Epithelial cell of esophagus (primary cell): ENCODE data around the gene UPF3A.

Experiments used
- DNase-seq: peaks from one replicate; pipeline ENCODE4 v3.0.0; 2010; ENCODE audit warnings: low read depth
- H3K4me3 ChIP-seq: 2 replicates; pipeline ENCODE4 v1.5.1; 2011; ENCODE audit warnings: mild to moderate bottlenecking, low read length, control low read depth
- TF ChIP-seq, protein P1 (sequence below): IDR thresholded peaks from 2 replicates; pipeline ENCODE4 v1.5.1; 2011; ENCODE audit warnings: low read depth, mild to moderate bottlenecking, low read length, control low read depth, inconsistent platforms; ENCODE audit not compliant: insufficient read depth; ENCODE audit errors: missing control alignments

UPF3A gene

DNA sequence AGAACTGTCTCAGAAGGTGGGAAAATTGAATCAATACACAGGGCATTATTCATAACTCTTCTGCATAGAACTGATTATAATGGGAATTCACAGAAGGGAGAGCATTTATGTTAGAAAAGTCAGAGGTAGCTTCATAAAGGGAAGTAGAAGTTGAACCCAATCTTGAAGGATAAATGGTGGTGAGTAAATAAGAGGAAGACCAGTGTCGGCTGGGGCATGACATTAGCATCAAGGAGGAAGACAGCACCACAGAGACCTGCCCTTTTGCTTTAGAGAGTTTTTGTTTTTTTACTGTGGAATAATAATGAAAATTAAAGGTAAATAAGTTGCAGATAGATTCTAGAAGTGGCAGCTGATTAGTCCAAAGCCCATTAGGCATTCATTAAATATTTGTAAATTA, 24.9 kb upstream of the UPF3A start:
- DNase-seq, result no peak
- TF ChIP-seq, protein P1, sequence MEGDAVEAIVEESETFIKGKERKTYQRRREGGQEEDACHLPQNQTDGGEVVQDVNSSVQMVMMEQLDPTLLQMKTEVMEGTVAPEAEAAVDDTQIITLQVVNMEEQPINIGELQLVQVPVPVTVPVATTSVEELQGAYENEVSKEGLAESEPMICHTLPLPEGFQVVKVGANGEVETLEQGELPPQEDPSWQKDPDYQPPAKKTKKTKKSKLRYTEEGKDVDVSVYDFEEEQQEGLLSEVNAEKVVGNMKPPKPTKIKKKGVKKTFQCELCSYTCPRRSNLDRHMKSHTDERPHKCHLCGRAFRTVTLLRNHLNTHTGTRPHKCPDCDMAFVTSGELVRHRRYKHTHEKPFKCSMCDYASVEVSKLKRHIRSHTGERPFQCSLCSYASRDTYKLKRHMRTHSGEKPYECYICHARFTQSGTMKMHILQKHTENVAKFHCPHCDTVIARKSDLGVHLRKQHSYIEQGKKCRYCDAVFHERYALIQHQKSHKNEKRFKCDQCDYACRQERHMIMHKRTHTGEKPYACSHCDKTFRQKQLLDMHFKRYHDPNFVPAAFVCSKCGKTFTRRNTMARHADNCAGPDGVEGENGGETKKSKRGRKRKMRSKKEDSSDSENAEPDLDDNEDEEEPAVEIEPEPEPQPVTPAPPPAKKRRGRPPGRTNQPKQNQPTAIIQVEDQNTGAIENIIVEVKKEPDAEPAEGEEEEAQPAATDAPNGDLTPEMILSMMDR, result no peak
- no peak overlapping the region for H3K4me3 ChIP-seq

DNA sequence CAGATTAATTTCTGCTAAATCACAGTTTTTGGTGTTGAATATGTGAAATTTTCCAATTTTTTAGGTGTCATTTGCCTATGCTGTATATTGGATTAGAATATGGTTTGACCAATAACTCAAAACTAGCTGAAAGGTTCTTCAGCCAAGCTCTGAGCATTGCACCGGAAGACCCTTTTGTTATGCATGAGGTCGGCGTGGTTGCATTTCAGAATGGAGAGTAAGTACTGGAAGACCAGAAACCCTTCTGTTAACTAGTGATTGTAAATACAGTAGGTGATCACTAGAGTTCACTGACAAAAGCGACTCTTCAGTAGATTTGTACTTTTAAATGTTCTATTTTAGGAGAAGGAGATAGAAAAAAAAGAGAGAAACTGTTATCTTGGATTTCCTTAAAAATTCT, 24.4 kb upstream of the UPF3A start:
- TF ChIP-seq, protein P1, result no peak
- DNase-seq, result no peak
- no peak overlapping the region for H3K4me3 ChIP-seq

DNA sequence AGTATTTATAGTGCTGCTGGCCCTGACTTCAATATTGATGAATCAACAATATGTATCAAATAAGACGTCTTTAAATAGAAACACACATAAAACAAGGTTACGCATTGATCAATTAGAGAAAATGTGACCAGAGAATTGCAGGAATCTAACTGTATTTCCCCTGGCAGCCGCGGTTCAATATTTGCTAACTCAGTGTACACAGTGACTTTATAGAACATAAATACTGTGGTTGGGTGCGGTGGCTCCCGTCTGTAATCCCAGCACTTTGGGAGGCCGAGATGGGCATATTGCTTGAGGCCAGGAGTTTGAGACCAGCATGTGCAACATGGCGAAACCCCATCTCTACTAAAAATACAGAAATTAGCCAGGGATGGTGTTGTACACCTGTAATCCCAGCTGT, 22.8 kb upstream of the UPF3A start:
- TF ChIP-seq, protein P1, result no peak
- DNase-seq, result no peak
- H3K4me3 ChIP-seq, result no peak overlapping the region

DNA sequence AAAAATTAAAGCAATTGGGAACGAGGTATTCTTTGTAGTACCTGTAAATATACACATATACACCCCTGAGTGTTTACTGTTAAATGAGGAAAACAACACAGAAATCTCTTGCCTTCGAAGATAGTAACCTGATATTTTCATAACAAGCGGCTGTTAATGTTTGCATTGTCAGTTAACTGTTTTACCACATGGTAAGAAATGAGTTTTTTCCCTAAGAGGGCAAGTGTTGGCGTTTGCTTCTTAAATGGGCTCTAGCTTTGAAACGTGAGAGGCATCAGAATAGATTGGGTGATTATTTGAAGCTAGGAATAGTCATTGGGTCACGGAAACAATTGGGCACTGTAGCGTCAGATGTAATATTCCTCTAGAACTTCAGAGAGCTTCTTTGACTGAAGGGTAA, 22.0 kb upstream of the UPF3A start:
- DNase-seq, result no peak
- TF ChIP-seq, protein P1, result no peak

DNA sequence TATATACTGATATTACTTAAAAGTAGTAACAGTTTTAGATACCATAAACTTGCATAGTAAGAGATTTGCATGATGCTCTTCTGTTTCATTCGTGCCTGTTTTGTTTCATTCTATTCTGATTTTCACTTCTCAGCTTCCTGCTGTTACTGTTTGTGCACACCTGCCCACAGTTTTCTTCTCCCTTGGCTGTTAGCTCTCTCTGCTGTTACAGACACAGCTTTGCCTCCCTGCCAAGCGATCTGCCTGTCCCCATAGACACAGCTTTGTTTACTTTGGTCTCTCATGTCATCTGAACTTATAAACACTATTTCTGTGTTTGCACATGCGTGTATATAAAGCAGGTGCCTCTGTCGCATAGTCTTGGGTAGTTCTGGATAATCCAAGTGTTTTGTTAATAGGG, 21.4 kb upstream of the UPF3A start:
- TF ChIP-seq, protein P1, result no peak
- H3K4me3 ChIP-seq, result no peak overlapping the region
- DNase-seq, result no peak

More for the DNA sequence above, 22.0 kb upstream of the UPF3A start:
- no peak overlapping the region for H3K4me3 ChIP-seq

DNA sequence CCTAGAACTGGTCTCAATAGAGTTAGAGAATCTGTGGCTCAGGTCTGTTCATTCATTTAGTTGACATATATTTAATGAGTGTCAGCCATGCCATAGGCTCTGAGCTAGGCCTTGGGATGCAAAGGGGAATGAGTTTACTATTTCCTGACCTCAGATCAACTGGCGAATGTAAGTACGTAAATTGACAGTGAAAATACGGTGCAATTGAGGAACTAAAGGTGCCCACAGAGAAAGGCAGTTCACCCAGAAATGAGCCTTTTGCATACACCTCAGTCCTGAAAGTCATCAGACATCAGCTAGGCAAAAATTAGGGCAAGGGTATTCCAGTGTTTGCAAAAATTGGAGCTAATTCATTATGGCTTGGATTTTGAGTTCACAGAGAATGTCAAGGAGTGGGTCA, 20.6 kb upstream of the UPF3A start:
- TF ChIP-seq, protein P1, result no peak
- DNase-seq, result no peak
- H3K4me3 ChIP-seq, result no peak overlapping the region

DNA sequence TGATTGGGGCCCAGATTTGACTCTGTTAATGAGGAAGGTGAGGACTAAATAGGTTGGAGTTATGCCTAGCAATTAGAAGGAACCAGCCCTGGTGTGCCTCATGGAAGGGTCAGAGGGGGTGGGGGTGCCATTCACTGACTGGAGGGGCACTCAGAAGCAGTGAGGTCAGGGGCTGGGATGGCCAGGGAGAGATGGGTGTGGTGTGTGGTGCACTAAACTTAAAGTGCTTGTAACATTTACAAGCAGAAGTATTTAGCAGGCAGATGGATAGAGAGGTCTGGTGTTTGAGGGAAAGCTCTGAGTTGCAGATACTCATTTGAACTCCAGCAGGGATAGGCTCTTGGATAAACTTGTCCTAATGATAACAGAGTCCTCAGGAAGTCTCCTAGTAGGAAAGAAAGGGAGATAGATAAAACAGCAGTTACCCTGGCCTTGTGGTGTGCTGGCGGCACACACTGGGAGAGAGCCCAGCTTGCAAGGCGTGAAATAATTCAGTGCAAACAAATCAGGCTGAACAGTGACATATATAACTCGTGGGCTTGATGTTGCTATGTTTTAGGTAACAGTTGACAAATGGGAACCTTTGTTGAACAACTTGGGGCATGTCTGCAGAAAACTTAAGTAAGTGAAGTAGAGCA, 20.0 kb upstream of the UPF3A start:
- no peak overlapping the region for H3K4me3 ChIP-seq
- no peak for DNase-seq
- TF ChIP-seq, protein P1, result no peak
